ENCODE data around the gene PCNX1. TPM values are rescaled to one million over a fixed set of nuclear protein-coding genes. Genes with fewer than 3 reads are reported as not detected.

PCNX1 gene
- total and polyA plus RNA-seq, 2 of the 4 experiments (the other 2 are of a cell fraction) = 15.0 to 43.7 TPM

GRCh38 chr14:70924521-70924920 lies 17.3 kb downstream of the PCNX1 start:
- H4K20me1 ChIP-seq (ENCODE audit: insufficient read depth, low read length) = peaks cover 67% of the 10 kb centered on the region
- dilution Hi-C loops (cut with HindIII; ENCODE audit: low sequenced_read_pairs, unreplicated experiment) = no loop called here
- POLR2A ChIA-PET (ENCODE audit: unreplicated experiment) = no interaction called here

More at GRCh38 chr14:70924521-70924920, 17.3 kb downstream of the PCNX1 start:
- Histone ChIP-seq H2BK5ac (ENCODE audit: low read depth, low read length, poor library complexity, severe bottlenecking) (no peak overlapping the region), H3K9me3 (ENCODE audit: control insufficient read depth, insufficient read depth, low read length) (no peaks in the 10 kb centered on the region), H3K4me1 (ENCODE audit: control insufficient read depth, insufficient read depth, low read length) (peaks cover 14% of the 10 kb centered on the region), H3K79me1 (ENCODE audit: low read depth in 1 of 2, low read length in 2 of 2) (peaks cover 13 to 60% of the 10 kb centered on the region in 2 experiments), H3K9ac (ENCODE audit: low read depth, low read length) (no peak overlapping the region), H2AK5ac (ENCODE audit: low read depth, low read length) (no peak overlapping the region), H2BK120ac (ENCODE audit: low read depth, low read length) (no peak overlapping the region), H3K4me3 (ENCODE audit: insufficient read depth, low read depth, low read length) (no peak overlapping the region), H3K27me3 (ENCODE audit: control insufficient read depth, insufficient read depth, low read length) (no peaks in the 10 kb centered on the region), H4K91ac (ENCODE audit: insufficient read depth, low read depth, low read length) (no peak overlapping the region), H2AK9ac (replicated peaks; ENCODE audit: low read depth, low read length, poor library complexity) (no peak overlapping the region), H2BK15ac (ENCODE audit: low read depth, low read length) (no peak overlapping the region), H3K36me3 (ENCODE audit: control insufficient read depth, insufficient read depth, low read length) (no peaks in the 10 kb centered on the region), H3K18ac (ENCODE audit: low read depth, low read length) (no peak overlapping the region), H2BK20ac (ENCODE audit: low read depth, low read length) (no peak overlapping the region), H3K4ac (ENCODE audit: low read depth, low read length) (no peak overlapping the region), H4K8ac (ENCODE audit: low read depth in 2 of 2, low read length in 2 of 2) (no peak overlapping the region), H3K23ac (ENCODE audit: low read depth, low read length) (no peak overlapping the region), H3K4me2 (ENCODE audit: low read depth, low read length) (no peak overlapping the region), H3K9me1 (ENCODE audit: insufficient read depth, low read length) (peaks cover 8% of the 10 kb centered on the region; the same call in 1 of the 2 replicates), H3K56ac (ENCODE audit: extremely low read depth, insufficient read depth, low read length) (no peak overlapping the region), H4K5ac (ENCODE audit: low read depth, low read length) (no peak overlapping the region), H3K14ac (replicated peaks; ENCODE audit: low read depth, low read length) (no peak overlapping the region), H3K27ac (ENCODE audit: insufficient read depth, low read length) (no peak overlapping the region), H2AFZ (replicated peaks; ENCODE audit: low read length, poor library complexity) (no peak overlapping the region)
- intact Hi-C loops (cut with micrococcal nuclease) = no loop called here
- ATAC-seq (ENCODE audit: low read depth) (no peak), DNase-seq (no peak)
- CTCF ChIA-PET = no interaction called here
- WGBS, 2 experiments (ENCODE audit: extremely low coverage in 2 of 2, insufficient read length in 1 of 2) = no CpG with 5 or more reads among the region's 2 CpGs
- in situ Hi-C loops (cut with MboI; ENCODE audit: low sequenced_read_pairs) = no loop called here
- TF ChIP-seq CEBPB (IDR thresholded peaks at IDR 0.05; ENCODE audit: low read depth, low read length) (no peak), SMC3 (IDR thresholded peaks at IDR 0.05; ENCODE audit: low read depth, low read length) (no peak), CTCF (conservative IDR thresholded peaks at IDR 0.05; ENCODE audit: low read depth, low read length) (no peak), CHD1 (IDR thresholded peaks at IDR 0.05; ENCODE audit: low read depth, low read length) (no peak), RFX5 (IDR thresholded peaks at IDR 0.05; ENCODE audit: low read depth, low read length) (no peak), MAFK (IDR thresholded peaks at IDR 0.05; ENCODE audit: low read depth, low read length) (no peak), NFE2L2 (IDR thresholded peaks at IDR 0.05; ENCODE audit: low read depth, low read length) (no peak), MAZ (IDR thresholded peaks at IDR 0.05; ENCODE audit: borderline replicate concordance, low read depth, low read length) (no peak), RAD21 (IDR thresholded peaks at IDR 0.05; ENCODE audit: low read length) (no peak), RCOR1 (IDR thresholded peaks at IDR 0.05; ENCODE audit: insufficient replicate concordance, low read length) (no peak), BHLHE40 (IDR thresholded peaks at IDR 0.05; ENCODE audit: low read depth, low read length) (no peak), MXI1 (IDR thresholded peaks at IDR 0.05; ENCODE audit: borderline replicate concordance, low read depth, low read length) (no peak), FOS (IDR thresholded peaks at IDR 0.05; ENCODE audit: low read depth, low read length) (no peak), USF2 (IDR thresholded peaks at IDR 0.05; ENCODE audit: low read depth, low read length) (no peak)
- BruUV-seq (replicated peaks) = no TSS peak
